Measurements from ENCODE around the gene IFT57.

- TF ChIP-seq EP300 (IDR thresholded peaks at IDR 0.05; ENCODE audit: borderline replicate concordance in 1 of 2, low read depth in 2 of 2, low read length in 2 of 2) (no peak), CTCF (IDR thresholded peaks at IDR 0.05; ENCODE audit: control extremely low read depth in 1 of 3, insufficient read depth in 1 of 3, low read depth in 1 of 3, low read length in 3 of 3) (no peak), POLR2A (IDR thresholded peaks at IDR 0.05; ENCODE audit: control extremely low read depth in 1 of 2, low read depth in 2 of 2, low read length in 2 of 2) (no peak), SIN3A (conservative IDR thresholded peaks at IDR 0.05 in 1 of 2, IDR thresholded peaks at IDR 0.05 in 1 of 2; ENCODE audit: low read depth in 1 of 2, low read length in 2 of 2) (no peak)
These were observed 108.2 kb downstream of the IFT57 start for GRCh38 chr3:108113975-108114374.
